Ovary (tissue), 9 donors: ENCODE results near the gene OR2T2. TPM values are rescaled to one million over a fixed set of nuclear protein-coding genes. Genes with fewer than 3 reads are reported as not detected.

ENCODE experiments used
- polyA plus RNA-seq, 2 donors: library from polyadenylated mRNA; stranded (reverse); fragments of 200-250 nt in 1 of 2; fragments of 350-450 nt in 1 of 2; fragmentation: Illumina TruSeq in 1 of 2; extraction: RNeasy Lipid Tissue Mini Kit (QIAGEN cat#74804) in 1 of 2; gene quantifications; one replicate each; pipeline ENCODE4 v1.2.3, GENCODE V29; 2013 to 2014
- total RNA-seq, 7 donors: library from RNA; depleted of rRNA in 2 of 7; stranded (reverse); fragments of >200 nt in 2 of 7; fragmentation: NEBNext Ultra II Directional in 3 of 7; extraction: Animal tissue kit (Norgen Biotek cat#: 25700) in 3 of 7; gene quantifications; one replicate each; pipeline versions ENCODE4 v1.1.0 to v1.2.4, GENCODE V29; 2016 to 2023
- donor health status: DM: no; HTN: no; CAD: no; lungs with moderate emphysema.
- donor health status: DM: no; HTN: no; CAD: no.
- donor health status: Bipolar disorder and iron deficiency.
- donor health status: DM: yes; HTN: yes; CAD: no.
- donor health status: DM: no; HTN: no; CAD: no.
- donor health status: DM: yes; HTN: yes; CAD: no.

Gene OR2T2
- total and polyA plus RNA-seq, 9 donors: 0.10 to 0.46 TPM; not detected in 7

Other genes with a start within 250 kb of the OR2T2 start
- under 1 TPM in 1 of 7 donors, not detected in 6; 0.11 TPM for gene OR2M3, start 248.4 kb upstream of the OR2T2 start, total RNA-seq
- not detected for gene OR2M3, start 248.4 kb upstream of the OR2T2 start, polyA plus RNA-seq
- under 1 TPM in 1 of 7 donors, not detected in 6; under 0.01 TPM for gene OR2M4, start 214.2 kb upstream of the OR2T2 start, total RNA-seq
- gene OR2M4, start 214.2 kb upstream of the OR2T2 start, polyA plus RNA-seq: not detected
- not detected for gene OR2T33, start 167.7 kb upstream of the OR2T2 start, total RNA-seq
- not detected for gene OR2T33, start 167.7 kb upstream of the OR2T2 start, polyA plus RNA-seq
- gene OR2T12, start 142.2 kb upstream of the OR2T2 start, total RNA-seq: not detected
- gene OR2T12, start 142.2 kb upstream of the OR2T2 start, polyA plus RNA-seq: not detected
- not detected for gene OR2M7, start 121.1 kb upstream of the OR2T2 start, total RNA-seq
- gene OR2M7, start 121.1 kb upstream of the OR2T2 start, polyA plus RNA-seq: not detected
- not detected for gene OR14C36, start 96.9 kb upstream of the OR2T2 start, total RNA-seq
- gene OR14C36, start 96.9 kb upstream of the OR2T2 start, polyA plus RNA-seq: not detected
- not detected for gene OR2T4, start 84.0 kb upstream of the OR2T2 start, total RNA-seq
- gene OR2T4, start 84.0 kb upstream of the OR2T2 start, polyA plus RNA-seq: not detected
- gene OR2T6, start 69.9 kb upstream of the OR2T2 start, total RNA-seq: not detected
- not detected for gene OR2T6, start 69.9 kb upstream of the OR2T2 start, polyA plus RNA-seq
- not detected for gene OR2T1, start 42.6 kb upstream of the OR2T2 start, total RNA-seq
- not detected for gene OR2T1, start 42.6 kb upstream of the OR2T2 start, polyA plus RNA-seq
- gene OR2T3, start 27.7 kb downstream of the OR2T2 start, total RNA-seq: not detected
- not detected for gene OR2T3, start 27.7 kb downstream of the OR2T2 start, polyA plus RNA-seq
- gene OR2T5, start 43.0 kb downstream of the OR2T2 start, total RNA-seq: under 1 TPM in 1 of 7 donors, not detected in 6; 0.10 TPM
- gene OR2T5, start 43.0 kb downstream of the OR2T2 start, polyA plus RNA-seq: not detected
- gene OR2G6, start 62.4 kb downstream of the OR2T2 start, total RNA-seq: under 1 TPM in 1 of 7 donors, not detected in 6; 0.23 TPM
- gene OR2G6, start 62.4 kb downstream of the OR2T2 start, polyA plus RNA-seq: not detected
- gene OR2T29, start 117.1 kb downstream of the OR2T2 start, total RNA-seq: not detected
- gene OR2T29, start 117.1 kb downstream of the OR2T2 start, polyA plus RNA-seq: not detected
- not detected for gene OR2T34, start 129.1 kb downstream of the OR2T2 start, total RNA-seq
- gene OR2T34, start 129.1 kb downstream of the OR2T2 start, polyA plus RNA-seq: not detected
- 1 to 10 TPM in 1 of 7 donors, not detected in 6; 2.1 TPM for gene OR2T10, start 152.1 kb downstream of the OR2T2 start, total RNA-seq
- gene OR2T10, start 152.1 kb downstream of the OR2T2 start, polyA plus RNA-seq: not detected
- gene OR2T11, start 189.5 kb downstream of the OR2T2 start, total RNA-seq: under 1 TPM in 1 of 7 donors, not detected in 6; 0.11 TPM
- not detected for gene OR2T11, start 189.5 kb downstream of the OR2T2 start, polyA plus RNA-seq
- under 1 TPM in 1 of 7 donors, not detected in 6; 0.07 TPM for gene OR2T35, start 199.6 kb downstream of the OR2T2 start, total RNA-seq
- gene OR2T35, start 199.6 kb downstream of the OR2T2 start, polyA plus RNA-seq: not detected
- gene OR2T27, start 209.9 kb downstream of the OR2T2 start, total RNA-seq: not detected
- under 1 TPM in 1 of 2 donors, not detected in 1; 0.11 TPM for gene OR2T27, start 209.9 kb downstream of the OR2T2 start, polyA plus RNA-seq